Measurements from ENCODE around the gene GOLGA6L10.

The GOLGA6L10 gene

GRCh38 chr15:82297546-82297945 is 51.7 kb downstream of the GOLGA6L10 start:
- DNase-seq = no peak

GRCh38 chr15:82294061-82294690 is 55.1 kb downstream of the GOLGA6L10 start:
- no peak for DNase-seq

DNA sequence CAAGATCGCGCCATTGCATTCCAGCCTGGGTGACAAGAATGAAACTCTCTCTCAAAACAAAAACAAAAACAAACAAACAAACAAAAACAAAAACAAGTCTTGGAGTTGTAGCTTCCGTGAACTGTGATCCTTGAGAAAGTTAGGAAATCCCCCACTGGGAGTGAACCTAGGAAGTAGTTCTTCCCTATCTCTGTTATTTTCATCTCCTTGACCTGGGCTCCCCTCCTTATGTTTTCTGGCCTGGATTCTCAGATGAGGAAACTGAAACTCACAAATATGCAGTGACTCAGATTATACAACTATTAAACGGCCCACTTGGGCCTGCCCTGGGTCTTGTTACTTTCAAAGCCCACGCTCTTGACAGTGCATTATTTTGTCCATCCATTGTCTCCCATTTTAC is 57.0 kb downstream of the GOLGA6L10 start:
- no peak for DNase-seq

Data from T-helper 9 cell (primary cell).